Suppressor macrophage treated with lipopolysaccharide for 1 hour (primary cell): ENCODE measurements around the gene FUOM.
A peak's percentile ranks its signal among the peaks of the same experiment; 100 is the strongest.
"Not testable (repeated sequence)": the region's sequence is repeated elsewhere in the genome, so short reads cannot be mapped to it uniquely, and the experiment has no call there.

Experiments used
- DNase-seq, 3 donors: peaks; one replicate each; pipeline ENCODE4 v3.0.0-alpha.2; 2020 to 2022

The FUOM gene

GRCh38 chr10:133328358-133329343 is 29.2 kb downstream of the FUOM start:
- DNase-seq, result no peak

- DNase-seq, result no peak
These were observed 30.0 kb downstream of the FUOM start for GRCh38 chr10:133327651-133328357.

- DNase-seq, result no peak
These were observed 30.8 kb downstream of the FUOM start for GRCh38 chr10:133326745-133327650.

GRCh38 chr10:133326223-133326551 is 31.6 kb downstream of the FUOM start:
- no peak for DNase-seq

- peak in 1 of 3 donors; percentile 45 for DNase-seq
These were observed 32.2 kb downstream of the FUOM start for GRCh38 chr10:133325440-133326222.

GRCh38 chr10:133324857-133325260 is 33.0 kb downstream of the FUOM start:
- no peak for DNase-seq

- peak in 2 of 3 donors; percentile 31 to 67 for DNase-seq
These were observed 33.5 kb downstream of the FUOM start for GRCh38 chr10:133324198-133324792.

GRCh38 chr10:133322064-133322709 is 35.6 kb downstream of the FUOM start:
- not testable (repeated sequence) for DNase-seq

GRCh38 chr10:133320852-133321422 is 36.9 kb downstream of the FUOM start:
- peak in 1 of 3 donors; percentile 29 for DNase-seq

- peak; percentile 74 to 89 (median 82) for DNase-seq
These were observed 39.2 kb downstream of the FUOM start for GRCh38 chr10:133318494-133319127.

- no peak for DNase-seq
These were observed 41.1 kb downstream of the FUOM start for GRCh38 chr10:133316732-133317131.

GRCh38 chr10:133316266-133316665 is 41.6 kb downstream of the FUOM start:
- DNase-seq, result no peak

- peak in 1 of 3 donors; percentile 25 for DNase-seq
These were observed 42.0 kb downstream of the FUOM start for GRCh38 chr10:133315847-133316246.

GRCh38 chr10:133314911-133315310 is 42.9 kb downstream of the FUOM start:
- no peak for DNase-seq

GRCh38 chr10:133313192-133313591 is 44.6 kb downstream of the FUOM start:
- DNase-seq, result no peak

GRCh38 chr10:133312769-133313145 is 45.1 kb downstream of the FUOM start:
- DNase-seq, result no peak

- DNase-seq, result no peak
These were observed 45.6 kb downstream of the FUOM start for GRCh38 chr10:133312016-133312768.

GRCh38 chr10:133311570-133311969 is 46.2 kb downstream of the FUOM start:
- DNase-seq, result no peak

GRCh38 chr10:133310789-133311188 is 47.0 kb downstream of the FUOM start:
- DNase-seq, result no peak

GRCh38 chr10:133310399-133310755 is 47.4 kb downstream of the FUOM start:
- no peak for DNase-seq
